ENCODE measurements around the gene PHF13. TPM values are rescaled to one million over a fixed set of nuclear protein-coding genes. Genes with fewer than 3 reads are reported as not detected.

Gene PHF13
- total RNA-seq, 1 experiment from 2014 or later = 20.9 TPM

DNA sequence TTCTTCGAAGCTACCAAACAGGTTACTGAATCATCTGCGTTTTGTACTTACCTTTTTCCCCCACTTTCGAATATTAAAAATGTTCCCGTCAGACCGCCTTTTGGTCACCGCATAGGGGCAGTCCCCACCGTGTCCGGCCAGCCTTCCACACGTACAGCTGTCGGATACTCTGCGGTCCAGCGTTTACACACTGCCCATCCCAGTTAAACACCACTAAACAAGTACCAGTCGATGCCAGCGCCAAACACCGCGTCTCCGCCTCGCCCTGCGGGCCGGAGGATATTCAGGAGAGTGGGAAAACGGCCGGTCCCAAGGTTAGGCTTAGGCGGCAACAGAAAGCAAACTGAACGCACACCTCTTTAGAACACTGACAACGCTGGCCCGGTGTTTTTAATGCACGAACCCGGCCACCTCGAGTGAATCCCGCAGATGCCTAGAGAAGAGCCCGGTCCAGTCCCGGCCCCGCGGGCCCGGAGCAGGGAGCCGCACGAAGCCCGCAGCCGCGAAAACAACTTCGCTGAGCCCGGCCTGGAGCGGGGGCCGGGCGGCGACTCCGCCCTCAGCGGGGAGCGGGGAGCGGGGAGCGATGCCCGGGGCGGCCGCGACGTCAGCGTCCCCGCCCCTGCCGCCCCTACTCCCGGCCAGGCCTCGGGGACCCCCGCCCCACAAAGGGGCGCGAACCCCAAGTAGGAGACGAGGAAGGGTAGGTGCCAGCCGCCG lies 730 bp upstream of the PHF13 start:
- Histone ChIP-seq H3K36me3 (ENCODE audit: low read depth) (no peaks in the 10 kb centered on the region), H4K20me1 (ENCODE audit: insufficient read depth) (0 out of 2 replicates have a peak, but pooled peaks cover 6% of the 10 kb centered on the region), H3K79me2 (ENCODE audit: low read depth) (peaks cover 28% of the 10 kb centered on the region), H3K9me2 (ENCODE audit: insufficient read depth) (no peaks in the 10 kb centered on the region), H3K27me3 (ENCODE audit: insufficient read depth, low read depth) (no peaks in the 10 kb centered on the region), H3K4me3 (peak overlapping the region; percentile 64), H2AFZ (peak overlapping the region; percentile 77), H3F3A (ENCODE audit: insufficient read depth, low read depth) (peaks cover 18% of the 10 kb centered on the region), H3K4me2 (peak overlapping the region; percentile 87), H3K4me1 (replicated peaks; ENCODE audit: insufficient read depth) (peaks cover 11% of the 10 kb centered on the region), H3K9me3 (ENCODE audit: insufficient read depth, low read depth) (no peaks in the 10 kb centered on the region), H3K27ac (peak overlapping the region; percentile 73)
- DNase-seq = peak; percentile 60 to 74
- TF ChIP-seq, protein P1, sequence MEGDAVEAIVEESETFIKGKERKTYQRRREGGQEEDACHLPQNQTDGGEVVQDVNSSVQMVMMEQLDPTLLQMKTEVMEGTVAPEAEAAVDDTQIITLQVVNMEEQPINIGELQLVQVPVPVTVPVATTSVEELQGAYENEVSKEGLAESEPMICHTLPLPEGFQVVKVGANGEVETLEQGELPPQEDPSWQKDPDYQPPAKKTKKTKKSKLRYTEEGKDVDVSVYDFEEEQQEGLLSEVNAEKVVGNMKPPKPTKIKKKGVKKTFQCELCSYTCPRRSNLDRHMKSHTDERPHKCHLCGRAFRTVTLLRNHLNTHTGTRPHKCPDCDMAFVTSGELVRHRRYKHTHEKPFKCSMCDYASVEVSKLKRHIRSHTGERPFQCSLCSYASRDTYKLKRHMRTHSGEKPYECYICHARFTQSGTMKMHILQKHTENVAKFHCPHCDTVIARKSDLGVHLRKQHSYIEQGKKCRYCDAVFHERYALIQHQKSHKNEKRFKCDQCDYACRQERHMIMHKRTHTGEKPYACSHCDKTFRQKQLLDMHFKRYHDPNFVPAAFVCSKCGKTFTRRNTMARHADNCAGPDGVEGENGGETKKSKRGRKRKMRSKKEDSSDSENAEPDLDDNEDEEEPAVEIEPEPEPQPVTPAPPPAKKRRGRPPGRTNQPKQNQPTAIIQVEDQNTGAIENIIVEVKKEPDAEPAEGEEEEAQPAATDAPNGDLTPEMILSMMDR (conservative IDR thresholded peaks at IDR 0.05) = no peak
- ChIA-PET CTCF (interaction anchor here (0.6 kb wide), 1 partner anchor 58 kb away, joined by 3 read pairs; no protein-coding TSS in a partner anchor), POLR2A (ENCODE audit: unreplicated experiment) (no interaction called here)
- intact Hi-C loops (cut with micrococcal nuclease; ENCODE audit: unreplicated experiment) = loop anchor here (1.0 to 10.0 kb wide), 2 partner anchors 12 to 388 kb away; no protein-coding TSS in a partner anchor
- BruUV-seq (replicated peaks) = TSS peak; percentile 43

DNA sequence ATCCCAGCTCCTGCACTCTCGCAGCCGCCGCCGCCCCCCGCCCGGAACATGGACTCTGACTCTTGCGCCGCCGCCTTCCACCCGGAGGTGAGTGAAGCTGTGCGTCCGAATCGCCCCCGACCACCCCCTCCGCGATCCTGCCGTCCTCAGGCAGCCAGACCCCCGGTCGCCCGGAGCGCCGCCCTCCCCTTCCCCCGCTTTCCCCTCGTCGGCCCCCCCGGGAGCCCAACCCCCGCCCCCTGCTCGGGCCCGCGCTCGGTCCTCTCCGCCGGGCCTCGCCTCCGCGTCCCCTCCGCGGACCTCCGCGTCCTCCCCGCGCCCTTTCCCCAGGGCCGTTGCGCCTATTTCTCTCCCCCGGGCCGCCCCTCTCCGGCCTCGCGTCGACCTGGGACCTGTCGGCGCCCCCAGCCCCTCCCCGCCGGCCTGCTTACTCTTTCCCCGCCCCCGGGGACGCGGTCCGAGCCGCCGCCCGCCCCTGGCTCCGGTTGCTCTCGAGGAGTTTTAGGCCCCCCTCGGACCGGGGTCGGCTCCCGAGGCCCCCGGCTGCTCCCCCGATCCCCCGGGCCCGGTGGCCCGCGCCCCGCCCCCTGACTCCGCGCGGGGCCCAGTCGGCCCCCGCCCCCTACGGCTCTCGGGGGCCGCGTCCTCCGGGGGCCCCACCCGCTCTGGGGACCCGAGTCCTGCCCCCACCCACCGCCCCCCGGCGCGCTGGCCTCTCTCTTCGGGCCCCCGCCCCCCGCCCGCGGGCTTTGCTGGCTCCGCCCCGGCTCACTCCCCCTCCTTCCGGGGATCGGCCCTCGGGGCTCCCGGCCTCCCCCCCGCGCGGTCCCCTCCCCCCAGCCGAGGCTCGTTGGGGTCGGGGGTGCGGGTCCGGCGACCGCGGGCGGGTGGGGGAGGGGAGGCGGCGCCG lies 743 bp downstream of the PHF13 start:
- TF ChIP-seq, protein P1 (conservative IDR thresholded peaks at IDR 0.05) = no peak
- TF ChIP-seq EZH2 (IDR thresholded peaks at IDR 0.05; ENCODE audit: low read depth) = no peak
- no peaks in the 10 kb centered on the region for H3K9me2 ChIP-seq (ENCODE audit: insufficient read depth)

More for the DNA sequence above, 743 bp downstream of the PHF13 start:
- Histone ChIP-seq H3K36me3 (ENCODE audit: low read depth) (no peaks in the 10 kb centered on the region), H3F3A (ENCODE audit: insufficient read depth, low read depth) (peaks cover 16% of the 10 kb centered on the region), H3K4me2 (peak overlapping the region; percentile 62), H3K27me3 (ENCODE audit: insufficient read depth, low read depth) (no peaks in the 10 kb centered on the region), H4K20me1 (ENCODE audit: insufficient read depth) (0 out of 2 replicates have a peak, but pooled peaks cover 6% of the 10 kb centered on the region), H3K4me3 (peak overlapping the region; percentile 60), H2AFZ (peak overlapping the region; percentile 74), H3K4me1 (replicated peaks; ENCODE audit: insufficient read depth) (peaks cover 11% of the 10 kb centered on the region), H3K79me2 (ENCODE audit: low read depth) (peaks cover 30% of the 10 kb centered on the region), H3K9me3 (ENCODE audit: insufficient read depth, low read depth) (no peaks in the 10 kb centered on the region), H3K27ac (no peak overlapping the region)
- peak in 1 of 2 experiments; percentile 53 for DNase-seq
- CTCF ChIA-PET = no interaction called here
- intact Hi-C loops (cut with micrococcal nuclease; ENCODE audit: unreplicated experiment) = loop anchor here (10.0 kb wide), 1 partner anchor 389 kb away; no protein-coding TSS in a partner anchor
- no TSS peak for BruUV-seq (replicated peaks)
- POLR2A ChIA-PET (ENCODE audit: unreplicated experiment) = no interaction called here
